GM12873 (cell line): ENCODE measurements around the gene SULT6B1.

Experiments used
- CTCF ChIP-seq: IDR thresholded peaks from 2 replicates; pipeline ENCODE4 v1.5.1; 2012; ENCODE audit warnings: low read depth, mild to moderate bottlenecking, moderate library complexity, low read length, control low read depth; ENCODE audit not compliant: insufficient read depth; ENCODE audit errors: missing control alignments

SULT6B1 gene

GRCh38 chr2:37201766-37202165, 13.3 kb upstream of the SULT6B1 start:
- no peak for TF ChIP-seq CTCF

GRCh38 chr2:37201208-37201607, 12.7 kb upstream of the SULT6B1 start:
- TF ChIP-seq CTCF = no peak

- no peak for TF ChIP-seq CTCF
These were observed 10.2 kb upstream of the SULT6B1 start for GRCh38 chr2:37198681-37199065.

- TF ChIP-seq CTCF = no peak
These were observed 8.1 kb upstream of the SULT6B1 start, which contains the start of gene CEBPZOS for GRCh38 chr2:37196320-37197195. Gene CEBPZOS, plus strand, starts transcription at chr2:37196496. Its CDS starts 3,209 bp downstream, at chr2:37199705.

GRCh38 chr2:37192551-37192950, 4.1 kb upstream of the SULT6B1 start:
- no peak for TF ChIP-seq CTCF

GRCh38 chr2:37191747-37192146, 3.3 kb upstream of the SULT6B1 start:
- TF ChIP-seq CTCF = no peak

GRCh38 chr2:37191253-37191652, 2.8 kb upstream of the SULT6B1 start:
- no peak for TF ChIP-seq CTCF
